Activated T-helper 1 cell treated with anti-CD3 and anti-CD28 coated beads, Interleukin-12 subunit alpha, Interleukin-12 subunit beta, Interleukin-2, Interleukin-4 antibody, amounts not matched to agents 30 ng/mL and 10 ng/mL and 1 ng/mL, durations not matched to agents 14 hours and 24 hours and 36 hours (primary cell): ENCODE results near the gene ZPLD1. TPM values are rescaled to one million over a fixed set of nuclear protein-coding genes. Genes with fewer than 3 reads are reported as not detected.

Experiments used
- DNase-seq: peaks from one replicate; pipeline ENCODE4 v3.0.0; 2021; ENCODE audit warnings: low spot score
- H3K27ac Mint-ChIP-seq: one replicate; pipeline ENCODE4 v1.8.0; 2021; ENCODE audit warnings: mild to moderate bottlenecking, mixed read lengths
- H3K27me3 Mint-ChIP-seq: one replicate; pipeline ENCODE4 v1.8.0; 2022; ENCODE audit warnings: mild to moderate bottlenecking, moderate library complexity, mixed read lengths; ENCODE audit not compliant: insufficient read depth
- H3K36me3 Mint-ChIP-seq: one replicate; pipeline ENCODE4 v1.8.0; 2021; ENCODE audit warnings: low read depth, mixed read lengths
- H3K4me1 Mint-ChIP-seq: one replicate; pipeline ENCODE4 v1.8.0; 2021; ENCODE audit warnings: low read depth, mixed read lengths
- H3K4me3 Mint-ChIP-seq: one replicate; pipeline ENCODE4 v1.8.0; 2021; ENCODE audit warnings: mild to moderate bottlenecking, moderate library complexity, mixed read lengths
- H3K9me3 Mint-ChIP-seq: one replicate; pipeline ENCODE4 v1.8.0; 2021; ENCODE audit warnings: mixed read lengths
- intact Hi-C: fragments of 100-400 bp; cut with micrococcal nuclease; formaldehyde crosslinking; loops from one replicate; pipeline ENCODE4 v1.15.1; 2024
- total RNA-seq: library from RNA; stranded (reverse); gene quantifications from 2 replicates; pipeline ENCODE4 v1.2.3, GENCODE V29; 2022

ZPLD1 gene
- 0.15 TPM in 1 of 2 replicates, not detected in the other for total RNA-seq

DNA sequence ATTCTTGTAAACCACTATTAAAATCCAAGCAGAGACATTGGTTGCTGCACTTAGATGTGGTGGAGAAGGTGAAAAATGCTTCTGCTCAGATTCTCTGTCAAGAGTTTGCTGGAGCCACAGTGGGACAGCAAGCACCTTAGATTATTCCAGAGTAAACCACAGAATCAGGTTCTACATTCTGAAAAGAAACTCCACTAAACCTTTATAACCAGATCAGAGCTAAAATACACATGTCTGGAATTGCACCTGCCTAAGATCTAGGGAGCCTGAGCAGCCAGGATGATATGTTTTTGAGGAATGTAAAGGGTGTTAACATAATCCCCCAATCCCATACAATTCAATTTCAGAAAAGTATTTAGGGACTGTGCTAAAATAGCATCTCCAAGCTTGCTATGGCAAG lies at the start of gene ZPLD1:
TSS of gene ZPLD1 (plus strand) at position 301 of the 400 bp plus-strand sequence. CDS start 3,473 bp downstream, outside the sequence.
- Mint-ChIP-seq H3K27ac (no peak within 1 kb of the TSS), H3K27me3 (peaks cover 16% of the 10 kb centered on the region), H3K36me3 (no peaks in the 10 kb centered on the region), H3K4me3 (no peak within 1 kb of the TSS), H3K4me1 (no peaks in the 10 kb centered on the region), H3K9me3 (no peaks in the 10 kb centered on the region)
- no peak for DNase-seq
- intact Hi-C loops = no loop called here

DNA sequence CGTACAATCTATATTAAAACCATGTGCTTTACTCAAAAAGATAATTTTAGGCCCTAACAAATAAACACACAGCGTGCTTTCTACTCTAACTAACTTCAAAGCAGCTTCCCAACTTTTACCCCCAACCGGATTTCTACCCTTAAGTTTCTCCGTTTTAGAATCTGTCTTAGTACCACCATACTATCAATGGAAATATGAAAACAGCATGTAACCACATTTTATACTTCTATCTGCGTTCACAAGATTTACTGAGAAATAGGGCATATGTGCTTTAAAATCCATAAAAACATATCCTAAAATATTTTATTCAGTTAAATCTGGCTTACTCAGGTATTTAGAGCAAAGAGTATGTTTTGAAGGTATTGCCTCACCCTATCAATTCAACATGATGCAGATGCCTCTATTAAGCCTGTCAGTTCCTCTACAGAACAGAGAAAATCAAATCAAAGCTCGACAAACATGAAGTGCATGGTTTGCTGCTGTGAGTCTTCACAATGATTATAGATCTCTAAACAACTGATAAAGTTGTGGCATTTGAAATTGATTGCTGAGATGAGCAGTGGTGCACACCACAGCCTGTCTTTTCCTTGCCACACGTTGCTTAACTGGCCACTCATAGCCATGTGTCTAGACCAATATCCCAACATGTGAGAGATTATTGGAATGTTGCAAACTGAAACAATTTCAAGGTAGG lies 44.5 kb upstream of the ZPLD1 start:
- H3K36me3 Mint-ChIP-seq = no peaks in the 10 kb centered on the region
- no peak for DNase-seq
- no peaks in the 10 kb centered on the region for H3K4me1 Mint-ChIP-seq
- intact Hi-C loops = no loop called here
- peaks cover 3% of the 10 kb centered on the region for H3K27me3 Mint-ChIP-seq
- H3K4me3 Mint-ChIP-seq = no peak overlapping the region
- no peaks in the 10 kb centered on the region for H3K9me3 Mint-ChIP-seq
- H3K27ac Mint-ChIP-seq = no peak overlapping the region

DNA sequence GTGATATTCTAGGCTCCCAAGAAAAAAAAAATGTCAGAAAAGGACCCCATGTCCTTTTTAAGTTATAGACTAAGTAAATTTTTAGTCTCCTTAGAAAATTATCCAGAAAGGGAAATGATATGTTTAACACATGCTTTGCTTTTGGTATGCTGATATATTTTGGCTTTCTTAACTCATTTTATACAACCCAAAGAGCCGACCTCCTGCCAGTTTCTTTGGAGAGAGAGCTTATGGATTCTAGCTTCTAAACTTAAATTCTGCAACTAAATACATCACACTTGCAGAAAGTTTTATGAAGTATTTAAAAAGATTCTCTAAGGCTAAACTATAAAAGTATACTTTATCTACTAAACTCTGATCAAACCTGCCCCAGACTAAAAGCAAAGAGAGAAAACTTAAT lies 43.9 kb upstream of the ZPLD1 start:
- Mint-ChIP-seq H3K9me3 (no peaks in the 10 kb centered on the region), H3K4me1 (no peaks in the 10 kb centered on the region), H3K27me3 (peaks cover 3% of the 10 kb centered on the region), H3K4me3 (no peak overlapping the region), H3K36me3 (no peaks in the 10 kb centered on the region), H3K27ac (no peak overlapping the region)
- no peak for DNase-seq
- intact Hi-C loops = no loop called here

DNA sequence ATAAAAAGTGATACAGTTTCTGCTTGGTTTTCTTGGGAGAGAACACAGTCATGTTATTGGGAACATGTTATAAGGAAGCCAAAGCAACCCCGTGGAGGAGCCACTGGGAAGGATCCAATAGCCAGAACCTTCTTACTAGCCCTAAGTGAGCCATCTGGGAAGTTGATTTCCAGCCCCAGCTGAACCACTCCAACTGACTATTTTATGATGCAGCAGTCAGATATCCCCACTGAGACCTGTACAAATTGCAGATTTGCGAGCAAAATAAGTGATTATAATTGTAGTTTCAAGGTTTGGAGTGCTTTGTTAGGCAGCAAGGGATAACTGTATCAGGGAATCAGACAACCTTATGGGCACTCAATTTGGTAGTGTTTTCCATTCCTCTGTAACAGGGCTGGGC lies 43.3 kb upstream of the ZPLD1 start:
- intact Hi-C loops = no loop called here
- no peak overlapping the region for H3K4me3 Mint-ChIP-seq
- no peak for DNase-seq
- no peaks in the 10 kb centered on the region for H3K4me1 Mint-ChIP-seq
- no peaks in the 10 kb centered on the region for H3K36me3 Mint-ChIP-seq
- H3K27me3 Mint-ChIP-seq = peaks cover 3% of the 10 kb centered on the region
- H3K27ac Mint-ChIP-seq = no peak overlapping the region
- H3K9me3 Mint-ChIP-seq = no peaks in the 10 kb centered on the region

DNA sequence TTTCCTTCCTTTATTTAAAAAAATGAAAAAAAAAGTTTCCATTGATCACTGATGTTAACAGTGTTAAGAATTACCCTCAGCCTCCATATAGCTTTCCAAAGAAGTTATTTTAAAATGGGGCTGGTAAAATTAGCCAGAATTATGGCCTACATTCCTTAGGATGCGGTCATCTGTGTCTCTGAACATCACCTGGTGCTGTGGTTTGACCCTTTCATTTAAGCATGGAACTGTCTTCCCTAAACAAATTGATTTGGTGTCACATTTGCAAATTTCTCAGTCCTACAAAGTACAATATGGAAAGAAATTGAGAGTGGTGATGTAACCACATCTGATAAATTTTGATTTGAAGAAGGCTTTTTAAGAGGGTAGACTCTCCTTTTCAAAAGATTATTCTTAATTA lies 40.3 kb upstream of the ZPLD1 start:
- Mint-ChIP-seq H3K9me3 (no peaks in the 10 kb centered on the region), H3K27me3 (peaks cover 3% of the 10 kb centered on the region), H3K4me1 (no peaks in the 10 kb centered on the region), H3K27ac (no peak overlapping the region), H3K36me3 (no peaks in the 10 kb centered on the region), H3K4me3 (no peak overlapping the region)
- intact Hi-C loops = no loop called here
- no peak for DNase-seq

DNA sequence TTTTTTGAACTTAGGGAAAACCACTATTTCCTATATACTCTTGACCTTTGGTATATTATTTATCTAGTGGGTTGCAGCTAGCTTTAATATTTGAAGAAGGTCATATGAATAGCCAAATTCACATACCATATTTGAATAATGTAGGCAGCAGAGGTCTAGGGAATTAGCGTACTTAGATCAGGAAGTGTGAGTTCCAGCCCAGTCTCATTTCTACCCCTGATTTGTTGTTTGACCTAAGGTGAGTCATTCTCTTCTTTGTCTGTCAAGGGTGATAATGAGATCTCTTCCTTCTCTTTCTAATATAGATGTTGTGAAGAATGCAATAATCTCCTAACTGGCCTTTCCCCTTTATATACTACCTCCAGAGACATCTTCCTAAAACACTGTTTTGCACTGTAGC lies 36.6 kb upstream of the ZPLD1 start:
- Mint-ChIP-seq H3K4me3 (no peak overlapping the region), H3K36me3 (no peaks in the 10 kb centered on the region), H3K9me3 (no peaks in the 10 kb centered on the region), H3K27me3 (peaks cover 3% of the 10 kb centered on the region), H3K4me1 (no peaks in the 10 kb centered on the region), H3K27ac (no peak overlapping the region)
- DNase-seq = no peak
- intact Hi-C loops = no loop called here

DNA sequence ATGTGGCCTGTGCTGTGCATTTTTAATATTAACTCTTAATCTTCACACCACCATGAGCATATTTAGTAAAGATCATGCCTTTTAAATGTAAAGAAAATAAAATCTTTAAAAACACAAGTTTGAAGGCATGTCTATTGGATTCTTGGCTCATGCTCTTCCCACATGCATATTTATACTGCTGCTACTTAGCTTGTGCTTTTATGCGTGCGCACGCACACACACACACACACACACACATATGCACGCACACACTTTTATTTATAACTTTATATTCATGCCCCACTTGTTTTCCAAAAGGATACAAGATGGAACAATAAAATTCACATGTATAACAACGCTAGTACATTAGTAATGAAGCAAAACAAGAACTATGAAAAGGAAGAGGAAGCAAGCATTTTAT lies 36.1 kb upstream of the ZPLD1 start:
- intact Hi-C loops = no loop called here
- H3K4me3 Mint-ChIP-seq = no peak overlapping the region
- DNase-seq = no peak
- H3K4me1 Mint-ChIP-seq = no peaks in the 10 kb centered on the region
- H3K9me3 Mint-ChIP-seq = no peaks in the 10 kb centered on the region
- no peak overlapping the region for H3K27ac Mint-ChIP-seq
- H3K27me3 Mint-ChIP-seq = peaks cover 3% of the 10 kb centered on the region
- H3K36me3 Mint-ChIP-seq = no peaks in the 10 kb centered on the region

DNA sequence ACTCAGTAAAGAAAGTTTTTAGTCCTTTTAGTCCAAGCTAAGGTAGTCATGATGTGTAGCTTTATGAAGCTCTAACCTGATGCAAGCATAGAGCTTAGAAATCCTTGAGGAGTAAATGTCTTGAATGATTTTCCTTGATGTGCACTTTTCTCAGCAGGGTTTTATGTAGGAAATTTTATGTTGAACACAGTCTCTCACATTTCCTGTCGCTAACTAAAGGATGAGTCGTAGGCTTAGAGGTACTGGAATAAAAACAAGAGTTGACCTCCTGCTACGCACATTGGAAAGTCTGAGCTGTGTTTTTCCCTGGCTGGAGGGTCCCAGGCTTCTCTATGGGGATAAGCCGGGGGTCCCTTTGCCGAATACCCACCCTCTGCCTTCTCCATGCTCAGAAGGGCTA lies 34.7 kb upstream of the ZPLD1 start:
- no peaks in the 10 kb centered on the region for H3K36me3 Mint-ChIP-seq
- no peak for DNase-seq
- no peak overlapping the region for H3K27ac Mint-ChIP-seq
- H3K4me3 Mint-ChIP-seq = no peak overlapping the region
- no peaks in the 10 kb centered on the region for H3K4me1 Mint-ChIP-seq
- H3K9me3 Mint-ChIP-seq = no peaks in the 10 kb centered on the region
- intact Hi-C loops = no loop called here
- H3K27me3 Mint-ChIP-seq = peaks cover 3% of the 10 kb centered on the region

DNA sequence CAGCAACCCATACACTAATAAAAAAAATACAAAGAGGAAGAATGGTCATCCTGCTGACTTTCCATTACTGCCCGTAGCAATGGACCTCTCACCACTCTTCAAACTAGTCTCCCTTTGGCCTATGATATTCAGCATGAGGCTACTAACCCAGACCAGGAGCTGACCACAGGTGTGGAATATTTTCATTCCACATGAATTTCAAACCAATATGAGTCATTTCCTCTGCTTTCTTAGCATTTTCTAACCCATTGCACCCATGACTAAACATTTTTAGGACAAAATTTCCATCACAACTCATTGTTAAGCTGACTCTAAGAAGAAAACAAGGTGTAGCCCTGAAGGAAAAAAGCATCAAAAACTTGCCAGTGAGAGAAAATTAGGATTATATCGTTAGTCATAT lies 34.0 kb upstream of the ZPLD1 start:
- no peak for DNase-seq
- H3K27me3 Mint-ChIP-seq = peaks cover 3% of the 10 kb centered on the region
- no peak overlapping the region for H3K27ac Mint-ChIP-seq
- intact Hi-C loops = no loop called here
- no peak overlapping the region for H3K4me3 Mint-ChIP-seq
- no peaks in the 10 kb centered on the region for H3K4me1 Mint-ChIP-seq
- no peaks in the 10 kb centered on the region for H3K9me3 Mint-ChIP-seq
- no peaks in the 10 kb centered on the region for H3K36me3 Mint-ChIP-seq

DNA sequence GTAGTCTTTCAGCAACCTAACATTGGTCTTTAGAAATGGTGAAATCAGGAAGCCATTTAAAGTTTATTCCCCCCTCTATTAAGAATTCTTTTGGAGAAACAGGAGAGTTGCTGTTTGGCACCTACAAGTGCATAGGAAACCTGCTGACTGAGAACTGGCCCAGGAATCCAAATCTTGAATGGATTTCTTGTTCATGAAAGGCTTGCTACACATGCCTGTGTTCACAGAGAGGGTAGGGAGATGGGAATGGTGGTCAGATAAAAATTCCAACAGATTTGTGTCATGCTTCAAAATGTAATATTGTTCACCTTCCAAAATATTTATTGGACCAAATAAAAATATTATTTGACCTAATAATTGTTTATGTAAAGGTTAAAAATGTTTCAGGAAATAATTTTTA lies 24.2 kb upstream of the ZPLD1 start:
- H3K36me3 Mint-ChIP-seq = no peaks in the 10 kb centered on the region
- H3K27ac Mint-ChIP-seq = no peak overlapping the region
- intact Hi-C loops = no loop called here
- H3K9me3 Mint-ChIP-seq = no peaks in the 10 kb centered on the region
- no peak for DNase-seq
- H3K4me1 Mint-ChIP-seq = peaks cover 8% of the 10 kb centered on the region
- H3K4me3 Mint-ChIP-seq = no peak overlapping the region
- H3K27me3 Mint-ChIP-seq = peaks cover 5% of the 10 kb centered on the region

DNA sequence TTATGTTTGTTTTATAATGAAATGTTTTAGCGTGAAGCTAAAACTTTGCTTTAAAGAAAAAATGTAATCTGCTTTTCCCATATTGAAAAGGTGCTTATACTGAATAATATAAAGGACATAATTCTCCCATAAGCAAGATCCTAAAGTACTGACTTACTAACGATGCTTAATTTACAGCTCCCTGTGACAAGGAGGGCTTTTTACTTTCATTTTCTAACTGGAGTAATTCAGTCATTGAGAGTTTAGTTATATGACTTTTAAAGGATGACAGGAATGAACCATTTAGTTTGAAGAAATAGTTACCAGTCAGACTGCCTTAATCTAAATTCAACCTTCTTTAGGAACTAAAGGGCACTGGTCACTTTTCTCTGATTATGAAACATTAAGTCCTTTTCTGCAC lies 19.3 kb upstream of the ZPLD1 start:
- Mint-ChIP-seq H3K27ac (no peak overlapping the region), H3K27me3 (peaks cover 2% of the 10 kb centered on the region), H3K4me3 (no peak overlapping the region), H3K9me3 (no peaks in the 10 kb centered on the region), H3K36me3 (no peaks in the 10 kb centered on the region), H3K4me1 (peaks cover 12% of the 10 kb centered on the region)
- intact Hi-C loops = no loop called here
- DNase-seq = no peak

DNA sequence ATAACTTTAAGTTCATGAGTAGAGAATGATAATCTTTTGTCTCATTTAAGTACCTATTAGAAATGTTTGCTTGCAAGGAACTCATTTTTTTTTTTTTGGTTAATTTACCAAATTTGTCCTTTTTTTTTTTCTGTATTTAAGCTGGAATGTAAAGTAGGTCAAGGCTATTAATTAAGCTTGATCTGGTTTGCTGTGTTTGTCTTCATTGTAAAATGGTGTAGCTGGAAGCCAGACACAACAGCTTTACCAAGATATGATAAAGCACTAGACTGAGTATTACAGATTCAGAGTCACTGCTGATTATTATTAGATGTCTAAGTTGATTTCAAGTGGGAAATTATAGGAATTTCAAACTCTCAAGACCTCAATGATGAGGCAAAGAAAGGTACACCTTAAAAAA lies 15.0 kb upstream of the ZPLD1 start:
- H3K4me1 Mint-ChIP-seq = peaks cover 12% of the 10 kb centered on the region
- H3K4me3 Mint-ChIP-seq = no peak overlapping the region
- no peaks in the 10 kb centered on the region for H3K36me3 Mint-ChIP-seq
- no peaks in the 10 kb centered on the region for H3K9me3 Mint-ChIP-seq
- no peak for DNase-seq
- H3K27ac Mint-ChIP-seq = no peak overlapping the region
- intact Hi-C loops = no loop called here
- peaks cover 2% of the 10 kb centered on the region for H3K27me3 Mint-ChIP-seq

DNA sequence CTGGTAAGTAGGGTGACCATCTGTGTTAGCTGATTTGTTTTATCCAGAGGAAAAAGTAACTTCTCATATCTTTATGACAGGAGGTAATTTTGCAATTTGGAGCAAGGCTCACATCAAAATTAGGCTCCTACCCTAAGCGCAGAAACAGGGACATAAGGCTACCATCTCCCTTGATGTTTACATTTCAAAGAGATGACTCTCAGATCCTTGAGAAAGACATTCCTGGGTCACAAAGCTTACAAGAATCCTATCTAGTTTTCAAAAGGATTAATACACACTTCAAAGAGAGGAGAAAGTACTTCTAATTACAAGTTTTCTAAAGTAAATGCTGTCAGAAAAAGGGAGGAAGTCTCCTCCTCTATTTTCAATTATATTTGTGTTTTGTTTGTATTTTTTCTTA lies 7.0 kb downstream of the ZPLD1 start:
- no peak overlapping the region for H3K4me3 Mint-ChIP-seq
- H3K27ac Mint-ChIP-seq = no peak overlapping the region
- H3K9me3 Mint-ChIP-seq = no peaks in the 10 kb centered on the region
- DNase-seq = no peak
- intact Hi-C loops = no loop called here
- H3K36me3 Mint-ChIP-seq = no peaks in the 10 kb centered on the region
- no peaks in the 10 kb centered on the region for H3K4me1 Mint-ChIP-seq
- peaks cover 4% of the 10 kb centered on the region for H3K27me3 Mint-ChIP-seq

DNA sequence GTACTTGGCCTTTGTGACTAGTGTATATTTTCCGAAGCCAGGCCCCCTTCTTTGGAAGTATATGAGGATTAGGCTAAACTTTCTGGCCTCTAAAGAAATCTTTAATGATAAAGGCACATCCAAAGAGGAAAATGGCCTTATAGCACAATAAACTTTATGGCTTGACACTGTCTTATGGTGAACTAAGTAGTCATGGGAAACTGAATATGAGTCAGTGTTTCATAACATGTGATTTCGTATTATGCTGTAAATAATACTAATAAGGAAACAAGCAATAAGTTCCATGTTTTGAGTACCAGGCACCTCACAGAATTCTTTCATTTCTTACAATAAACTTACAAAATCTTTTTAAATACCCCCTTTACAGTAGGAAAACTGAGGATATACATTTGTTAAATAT lies 8.2 kb downstream of the ZPLD1 start:
- H3K27me3 Mint-ChIP-seq = peaks cover 2% of the 10 kb centered on the region
- H3K4me3 Mint-ChIP-seq = no peak overlapping the region
- H3K4me1 Mint-ChIP-seq = no peaks in the 10 kb centered on the region
- no peak overlapping the region for H3K27ac Mint-ChIP-seq
- intact Hi-C loops = no loop called here
- no peak for DNase-seq
- no peaks in the 10 kb centered on the region for H3K36me3 Mint-ChIP-seq
- H3K9me3 Mint-ChIP-seq = no peaks in the 10 kb centered on the region
